Bronchial epithelial cell (primary cell): Measurements from ENCODE around the gene SIMC1. TPM values are rescaled to one million over a fixed set of nuclear protein-coding genes. Genes with fewer than 3 reads are reported as not detected.

Experiments
- DNase-seq: peaks from one replicate; pipeline ENCODE4 v3.0.0-alpha.2; 2010; ENCODE audit warnings: low read depth
- FAIRE-seq: peaks from 2 replicates; lab custom pipeline; 2011; peaks lifted over from hg19 to GRCh38; lab: Jason Lieb, UNC
- H3K27me3 ChIP-seq: 2 replicates; pipeline ENCODE4 v1.5.1; 2011; ENCODE audit warnings: low read length; ENCODE audit not compliant: control insufficient read depth, insufficient read depth
- H3K36me3 ChIP-seq: 2 replicates; pipeline ENCODE4 v1.5.1; 2011; ENCODE audit warnings: low read length; ENCODE audit not compliant: control insufficient read depth, insufficient read depth
- H3K4me3 ChIP-seq: 2 replicates; pipeline ENCODE4 v1.5.1; 2011; ENCODE audit warnings: mild to moderate bottlenecking, low read depth, low read length, control low read depth
- total RNA-seq: library from RNA; depleted of rRNA; stranded (reverse); fragments of >200 nt; gene quantifications from 2 replicates; pipeline ENCODE4 v1.2.1, GENCODE V29; 2014
- TF ChIP-seq, protein P1 (sequence below): IDR thresholded peaks from 2 replicates; pipeline ENCODE4 v1.5.1; 2011; ENCODE audit warnings: mild to moderate bottlenecking, moderate library complexity, low read length, control low read depth, inconsistent platforms; ENCODE audit not compliant: insufficient read depth, severe bottlenecking

Gene SIMC1
- total RNA-seq, 1 donor from 2014 or later = 1.3 TPM

DNA sequence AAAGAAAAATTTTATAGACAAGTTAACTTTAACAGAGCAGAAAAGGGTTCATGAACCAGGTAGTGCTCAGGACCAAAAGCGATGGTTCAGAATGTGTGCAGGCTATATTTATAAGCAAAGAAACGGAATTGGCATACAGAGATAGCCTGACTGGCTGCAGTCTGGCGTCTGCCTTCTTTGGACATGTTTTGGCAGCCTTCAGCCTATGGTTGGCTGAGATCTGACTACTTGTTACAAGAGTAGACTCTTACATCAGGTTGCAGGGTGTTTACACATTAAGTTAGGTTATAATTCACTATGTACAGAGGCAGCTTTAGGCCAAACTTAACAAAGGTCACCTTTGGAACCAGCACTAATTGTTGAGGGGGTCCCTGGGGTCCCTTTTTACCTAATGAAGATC lies 143.2 kb downstream of the SIMC1 start:
- FAIRE-seq (no peak), DNase-seq (no peak)
- peaks cover 26% of the 10 kb centered on the region for H3K36me3 ChIP-seq
- no peak overlapping the region for H3K4me3 ChIP-seq
- TF ChIP-seq, protein P1, sequence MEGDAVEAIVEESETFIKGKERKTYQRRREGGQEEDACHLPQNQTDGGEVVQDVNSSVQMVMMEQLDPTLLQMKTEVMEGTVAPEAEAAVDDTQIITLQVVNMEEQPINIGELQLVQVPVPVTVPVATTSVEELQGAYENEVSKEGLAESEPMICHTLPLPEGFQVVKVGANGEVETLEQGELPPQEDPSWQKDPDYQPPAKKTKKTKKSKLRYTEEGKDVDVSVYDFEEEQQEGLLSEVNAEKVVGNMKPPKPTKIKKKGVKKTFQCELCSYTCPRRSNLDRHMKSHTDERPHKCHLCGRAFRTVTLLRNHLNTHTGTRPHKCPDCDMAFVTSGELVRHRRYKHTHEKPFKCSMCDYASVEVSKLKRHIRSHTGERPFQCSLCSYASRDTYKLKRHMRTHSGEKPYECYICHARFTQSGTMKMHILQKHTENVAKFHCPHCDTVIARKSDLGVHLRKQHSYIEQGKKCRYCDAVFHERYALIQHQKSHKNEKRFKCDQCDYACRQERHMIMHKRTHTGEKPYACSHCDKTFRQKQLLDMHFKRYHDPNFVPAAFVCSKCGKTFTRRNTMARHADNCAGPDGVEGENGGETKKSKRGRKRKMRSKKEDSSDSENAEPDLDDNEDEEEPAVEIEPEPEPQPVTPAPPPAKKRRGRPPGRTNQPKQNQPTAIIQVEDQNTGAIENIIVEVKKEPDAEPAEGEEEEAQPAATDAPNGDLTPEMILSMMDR = no peak
- no peaks in the 10 kb centered on the region for H3K27me3 ChIP-seq

DNA sequence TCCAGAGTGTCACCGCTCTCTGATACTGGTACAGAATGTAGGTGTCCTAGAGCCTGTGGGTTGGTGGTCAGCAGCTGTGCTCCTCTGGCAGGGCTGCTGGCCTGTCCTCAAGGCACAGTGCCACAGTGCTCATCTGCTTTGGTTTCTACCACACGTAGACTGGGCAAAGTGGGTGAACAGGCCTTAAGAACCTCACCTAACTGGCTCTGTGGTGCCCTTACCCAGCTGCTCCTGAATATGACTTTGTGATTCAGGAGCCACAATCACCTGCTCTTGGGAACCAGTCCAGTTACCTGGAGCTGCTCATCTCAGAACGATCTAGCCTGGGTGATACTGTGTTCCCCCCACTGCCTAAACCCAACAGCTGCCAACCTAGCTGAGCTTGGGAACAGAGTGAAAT lies 143.8 kb downstream of the SIMC1 start:
- no peak overlapping the region for H3K4me3 ChIP-seq
- peaks cover 30% of the 10 kb centered on the region for H3K36me3 ChIP-seq
- no peaks in the 10 kb centered on the region for H3K27me3 ChIP-seq
- TF ChIP-seq, protein P1 = no peak
- FAIRE-seq (no peak), DNase-seq (no peak)

DNA sequence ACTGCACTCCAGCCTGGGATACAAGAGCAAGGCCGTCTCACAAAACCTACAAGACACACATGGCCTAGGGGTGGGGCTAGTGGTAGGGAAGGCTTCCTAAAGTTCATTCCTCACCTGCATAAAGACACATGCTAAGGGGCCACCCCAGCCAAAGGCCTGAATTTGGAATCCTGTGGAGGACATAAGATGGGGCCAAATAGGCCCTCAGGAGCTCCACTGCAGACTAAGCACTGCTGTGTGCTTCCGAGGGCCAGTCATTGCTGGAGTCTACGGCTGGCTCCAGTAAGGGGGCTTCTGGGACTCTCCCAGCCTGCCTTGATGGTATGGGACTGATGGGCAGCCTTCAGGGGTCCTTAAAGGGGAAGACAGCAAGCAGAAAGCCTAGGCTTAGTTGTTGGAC lies 144.5 kb downstream of the SIMC1 start:
- TF ChIP-seq, protein P1 = no peak
- DNase-seq (no peak), FAIRE-seq (no peak)
- H3K36me3 ChIP-seq = peaks cover 30% of the 10 kb centered on the region
- H3K4me3 ChIP-seq = no peak overlapping the region
- no peaks in the 10 kb centered on the region for H3K27me3 ChIP-seq

DNA sequence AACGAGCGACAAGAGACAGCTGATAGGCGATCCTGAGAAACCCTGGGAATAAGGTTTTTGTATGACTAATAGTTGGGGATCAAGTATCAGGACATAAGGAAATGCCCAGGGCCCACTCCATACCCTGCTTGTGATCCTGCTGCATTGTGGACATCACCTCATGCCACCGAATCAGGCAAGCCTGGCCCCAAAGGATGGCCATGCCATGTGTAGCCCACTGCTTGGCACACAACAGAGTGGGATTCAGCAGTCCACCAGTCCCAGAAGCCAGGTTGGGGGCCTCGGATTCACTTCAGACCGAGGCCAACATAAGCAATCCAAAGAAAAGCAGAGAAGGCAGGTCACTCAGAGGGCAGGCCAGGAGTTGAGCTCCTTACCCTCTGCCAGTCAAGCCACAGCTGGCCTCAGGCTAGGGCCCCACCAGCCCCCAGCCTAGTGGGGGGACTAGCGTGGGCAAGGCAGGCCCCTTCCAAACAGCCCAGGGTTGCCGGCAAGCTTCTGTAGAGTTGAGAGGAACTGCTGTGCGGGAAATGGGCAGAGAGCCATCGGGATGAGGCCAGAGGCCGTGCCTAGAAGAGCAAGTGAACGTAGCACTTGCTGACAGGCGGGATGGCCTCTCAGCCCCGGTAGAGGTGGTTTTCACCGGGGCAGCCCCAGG lies 145.2 kb downstream of the SIMC1 start:
- TF ChIP-seq, protein P1 = no peak
- Histone ChIP-seq H3K4me3 (no peak overlapping the region), H3K27me3 (no peaks in the 10 kb centered on the region), H3K36me3 (peaks cover 30% of the 10 kb centered on the region)
- DNase-seq (no peak), FAIRE-seq (no peak)

DNA sequence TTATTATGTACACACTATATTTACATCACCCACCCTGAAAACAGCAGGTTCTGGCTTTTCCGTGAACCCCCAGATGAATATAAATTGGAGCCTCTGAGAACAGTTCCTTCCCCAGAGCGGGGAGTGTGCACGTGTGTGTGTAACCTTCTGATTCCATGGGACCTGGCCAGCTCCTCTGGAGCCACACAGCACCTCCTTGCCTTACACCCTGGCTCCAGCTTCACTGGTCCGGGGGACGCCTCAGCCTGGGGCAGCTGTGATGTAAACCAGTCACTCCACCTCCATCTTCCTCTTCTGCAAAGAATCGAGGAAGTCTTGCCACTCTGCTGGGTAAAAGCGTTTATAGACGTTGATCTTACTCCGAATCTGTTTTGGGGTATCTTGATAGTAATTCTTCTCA lies 145.7 kb downstream of the SIMC1 start:
- peaks cover 30% of the 10 kb centered on the region for H3K36me3 ChIP-seq
- DNase-seq (no peak), FAIRE-seq (no peak)
- H3K4me3 ChIP-seq = no peak overlapping the region
- no peaks in the 10 kb centered on the region for H3K27me3 ChIP-seq
- TF ChIP-seq, protein P1 = no peak

DNA sequence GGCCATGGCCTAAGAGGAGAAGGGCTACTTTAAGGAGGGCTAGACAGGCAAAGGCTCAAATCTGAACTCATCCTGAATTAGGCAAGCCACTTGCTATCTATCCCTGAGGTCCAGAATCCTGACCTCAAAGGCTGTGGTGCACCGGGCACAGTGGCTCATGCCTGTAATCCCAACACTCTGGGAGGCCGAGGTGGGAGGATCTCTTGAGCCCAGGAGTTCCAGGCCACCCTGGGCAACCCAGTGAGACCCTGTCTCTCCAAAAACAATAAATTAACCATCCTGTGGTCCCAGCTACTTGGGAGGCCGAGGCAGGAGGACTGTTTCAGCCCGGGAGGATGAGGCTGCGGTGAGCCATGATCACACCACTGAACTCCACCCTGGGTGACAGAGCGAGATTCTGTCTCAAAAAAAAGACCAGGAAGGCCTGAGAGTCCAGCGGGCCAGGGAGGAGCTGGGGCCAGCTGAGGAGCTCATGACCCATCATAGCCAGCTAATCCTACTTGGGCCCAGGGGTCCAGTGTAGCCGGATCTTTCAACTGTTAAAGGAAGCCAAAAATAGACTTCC lies 146.2 kb downstream of the SIMC1 start:
- peaks cover 30% of the 10 kb centered on the region for H3K36me3 ChIP-seq
- no peak for DNase-seq
- no peaks in the 10 kb centered on the region for H3K27me3 ChIP-seq
- FAIRE-seq = no peak
- TF ChIP-seq, protein P1 = no peak
- no peak overlapping the region for H3K4me3 ChIP-seq
